Activated naive CD4-positive, alpha-beta T cell (primary cell): ENCODE results near the gene MYL6.
"Not testable (repeated sequence)": the region's sequence is repeated elsewhere in the genome, so short reads cannot be mapped to it uniquely, and the experiment has no call there.

ENCODE experiments used
- DNase-seq, 4 experiments: peaks; one replicate each; lab custom pipeline; 2025; lab: John Stamatoyannopoulos, UW

The MYL6 gene

GRCh38 chr12:56158029-56158925, at the start of gene MYL6:
Gene MYL6 (plus strand): TSS chr12:56158359. CDS start chr12:56158402, 43 bp downstream.
- peak; percentile 55 to 78 (median 70) for DNase-seq

DNA sequence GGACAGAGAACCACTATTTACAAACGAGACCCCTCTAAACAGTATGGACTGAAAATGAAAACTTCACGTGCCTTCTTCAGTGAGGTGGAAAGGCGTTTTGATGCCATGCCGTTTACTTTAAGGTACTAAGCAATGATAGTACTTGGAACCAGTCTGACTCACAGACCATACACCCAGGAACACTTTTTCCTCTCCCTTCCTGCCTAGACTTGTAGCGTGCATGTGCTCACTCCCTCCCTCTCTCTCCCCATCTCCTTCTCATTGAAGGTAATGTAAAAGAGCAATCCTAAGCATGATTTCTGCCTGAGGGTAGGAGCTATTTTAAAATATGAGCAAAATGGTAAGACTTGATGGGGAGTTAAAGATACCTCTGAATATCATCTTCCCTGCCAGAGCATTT, 47.6 kb upstream of the MYL6 start:
- no peak for DNase-seq

- DNase-seq: no peak
Observed at GRCh38 chr12:56114084-56114483, 44.1 kb upstream of the MYL6 start.

GRCh38 chr12:56115329-56115728, 42.8 kb upstream of the MYL6 start:
- no peak for DNase-seq

DNA sequence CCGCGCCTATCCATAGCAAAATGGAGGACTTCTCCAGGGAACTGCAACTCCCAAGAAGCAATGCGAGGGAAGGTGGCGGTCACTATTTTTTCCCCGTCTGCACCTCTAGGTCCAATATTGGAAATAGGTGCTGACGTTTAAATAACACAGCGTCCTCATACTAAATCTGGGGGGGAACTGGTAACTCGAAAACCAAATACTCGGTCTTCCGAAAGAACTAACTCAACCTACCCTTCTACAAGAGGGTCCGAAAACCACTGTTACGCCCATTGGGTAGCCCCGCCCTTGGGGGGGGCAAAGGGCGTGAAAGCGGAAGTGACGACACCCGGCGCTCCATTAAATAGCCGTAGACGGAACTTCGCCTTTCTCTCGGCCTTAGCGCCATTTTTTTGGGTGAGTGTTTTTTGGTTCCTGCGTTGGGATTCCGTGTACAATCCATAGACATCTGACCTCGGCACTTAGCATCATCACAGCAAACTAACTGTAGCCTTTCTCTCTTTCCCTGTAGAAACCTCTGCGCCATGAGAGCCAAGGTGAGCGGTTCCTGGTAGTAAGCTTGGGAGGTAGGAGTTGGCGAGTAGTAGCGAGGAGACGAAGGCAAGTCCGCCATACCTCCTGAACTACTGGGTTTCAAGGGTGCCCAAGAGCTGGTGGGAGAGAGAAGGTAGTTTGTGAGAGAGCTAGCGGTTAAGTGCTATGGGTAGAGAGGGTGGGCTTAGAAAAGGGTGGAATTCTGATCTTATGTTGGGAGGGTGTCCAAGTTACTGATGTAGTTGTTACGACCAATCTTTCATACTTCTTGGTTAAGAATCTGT, 41.7 kb upstream of the MYL6 start, which contains the start of gene RPL41:
RPL41 (plus strand) TSS at position 367 of the 815 bp plus-strand sequence.
- DNase-seq: peak; percentile 86 to 93 (median 88)

DNA sequence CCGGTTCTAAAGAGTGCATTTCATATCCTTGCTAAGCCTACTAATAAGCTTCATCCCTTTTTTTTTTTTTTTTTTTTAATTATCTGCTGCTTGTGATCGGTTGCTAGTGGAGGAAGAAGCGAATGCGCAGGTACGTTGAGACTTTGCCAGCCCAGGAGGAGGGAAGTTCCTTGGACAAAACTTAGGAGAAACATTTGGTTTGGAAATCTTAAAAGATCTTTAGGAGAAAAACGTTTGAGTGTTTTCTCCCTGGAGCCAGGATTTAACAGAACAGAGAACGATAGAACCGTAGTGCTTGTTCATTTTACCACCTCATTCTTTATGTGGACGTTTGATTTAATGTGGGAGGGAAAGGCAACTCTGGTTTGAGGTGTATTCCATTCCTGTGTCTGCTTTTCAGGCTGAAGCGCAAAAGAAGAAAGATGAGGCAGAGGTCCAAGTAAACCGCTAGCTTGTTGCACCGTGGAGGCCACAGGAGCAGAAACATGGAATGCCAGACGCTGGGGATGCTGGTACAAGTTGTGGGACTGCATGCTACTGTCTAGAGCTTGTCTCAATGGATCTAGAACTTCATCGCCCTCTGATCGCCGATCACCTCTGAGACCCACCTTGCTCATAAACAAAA, 41.0 kb upstream of the MYL6 start:
- not testable (repeated sequence) for DNase-seq

- DNase-seq: peak; percentile 88 to 95 (median 93)
Observed at GRCh38 chr12:56117778-56118687, 40.1 kb upstream of the MYL6 start, which contains the start of gene ZC3H10. Gene ZC3H10 (plus strand): TSS chr12:56118266. CDS start chr12:56120563, 2,297 bp downstream.

DNA sequence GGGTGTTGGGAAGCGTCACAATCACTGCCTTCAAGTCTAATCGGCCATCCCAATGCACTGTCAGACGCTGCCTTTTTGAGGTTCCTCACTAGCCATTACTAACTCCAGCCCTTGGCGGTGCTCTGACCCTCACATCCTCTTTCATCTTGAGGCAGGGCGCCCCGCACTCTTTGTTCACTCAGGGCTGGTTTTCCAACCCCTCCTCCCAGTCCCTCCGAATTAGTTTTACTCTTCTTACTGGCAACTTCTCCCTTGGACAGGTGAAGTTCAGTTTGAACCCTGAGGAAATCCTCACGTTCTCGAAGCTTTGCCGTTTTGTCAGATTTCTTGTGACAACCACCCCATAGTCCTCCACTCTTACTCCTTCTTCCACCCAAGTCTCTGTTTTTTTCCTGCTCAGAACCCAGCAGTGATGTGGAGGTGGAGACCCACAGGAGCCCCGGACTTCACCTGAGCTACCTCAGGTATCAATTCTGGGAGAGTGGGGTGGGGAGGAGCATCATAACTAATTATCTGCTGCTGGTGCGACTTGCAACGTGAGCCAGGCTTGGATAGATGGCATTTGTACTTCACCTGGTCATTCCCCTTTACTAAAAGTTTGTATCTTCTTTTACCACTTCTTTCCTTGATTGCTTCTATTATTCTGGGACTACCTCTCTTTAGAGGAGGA, 39.3 kb upstream of the MYL6 start:
- no peak for DNase-seq

DNA sequence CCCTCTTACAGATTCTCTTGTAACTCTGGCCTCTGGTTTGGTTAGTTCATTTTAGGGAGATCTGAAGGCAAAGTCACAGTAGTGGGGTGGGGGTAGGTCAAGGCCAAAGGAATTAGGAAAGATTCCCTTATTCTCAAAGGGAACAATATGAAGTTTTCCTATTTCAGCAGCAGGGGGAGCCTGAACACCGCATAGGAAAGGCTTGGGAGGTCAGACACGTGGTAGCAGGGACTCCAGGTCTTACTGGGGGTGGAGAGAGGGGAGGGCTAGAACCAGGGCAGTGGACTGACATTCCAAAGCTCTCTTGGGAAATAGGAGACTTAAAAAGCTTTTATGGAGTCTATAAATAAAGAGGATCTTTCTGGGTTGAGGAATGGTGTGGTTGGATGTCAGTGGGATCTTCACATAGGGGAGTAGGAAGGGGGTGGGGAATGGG, 38.8 kb upstream of the MYL6 start:
- DNase-seq: peak in 2 of 4 experiments; percentile 17 to 39

DNA sequence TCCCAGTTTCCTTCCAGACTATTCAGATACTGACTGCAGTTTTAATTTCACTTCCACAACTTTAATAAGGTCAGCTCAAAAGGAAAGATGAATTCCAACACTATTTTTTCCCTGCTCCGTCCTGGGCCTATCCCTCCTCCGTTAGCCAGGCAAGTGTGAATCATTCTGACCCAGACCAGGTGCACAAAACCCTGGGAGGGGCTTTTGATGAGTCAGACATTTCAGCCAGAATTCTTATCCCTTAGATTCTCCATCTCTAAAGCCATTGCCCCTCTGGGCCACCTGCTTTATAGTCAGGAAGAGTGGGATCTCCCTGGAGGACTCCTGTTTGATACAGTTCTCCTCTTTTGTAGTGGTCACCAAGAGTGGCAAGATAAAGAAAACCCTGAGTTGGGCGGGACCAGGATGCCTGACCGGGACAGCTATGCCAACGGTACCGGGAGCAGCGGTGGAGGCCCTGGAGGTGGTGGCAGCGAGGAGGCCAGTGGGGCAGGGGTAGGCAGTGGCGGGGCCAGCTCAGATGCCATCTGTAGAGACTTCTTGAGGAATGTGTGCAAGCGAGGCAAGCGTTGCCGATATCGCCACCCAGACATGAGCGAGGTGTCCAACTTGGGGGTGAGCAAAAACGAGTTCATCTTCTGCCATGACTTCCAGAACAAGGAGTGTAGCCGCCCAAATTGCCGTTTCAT, 37.9 kb upstream of the MYL6 start:
- no peak for DNase-seq

GRCh38 chr12:56121204-56121870, 36.8 kb upstream of the MYL6 start:
- DNase-seq: no peak

DNA sequence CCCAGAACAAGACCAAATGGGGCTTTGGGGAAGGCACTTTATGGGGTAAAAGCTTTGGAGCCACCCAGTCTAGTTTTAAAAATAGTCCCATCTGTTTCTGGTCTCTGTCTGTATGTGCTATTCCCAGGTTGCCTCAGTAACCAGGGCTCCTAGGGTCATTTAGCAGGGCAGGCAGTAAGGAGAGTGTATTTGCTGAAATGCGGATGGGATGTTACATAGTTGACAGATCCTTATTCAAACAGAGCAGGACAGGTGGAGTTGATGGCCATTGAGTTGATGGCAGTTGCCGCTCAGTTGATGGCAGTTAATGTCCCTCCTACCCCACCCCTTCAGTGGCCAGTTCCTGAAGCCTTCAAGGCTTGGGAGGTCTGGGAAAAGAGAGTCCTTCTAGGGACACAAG, 35.5 kb upstream of the MYL6 start:
- DNase-seq: no peak

DNA sequence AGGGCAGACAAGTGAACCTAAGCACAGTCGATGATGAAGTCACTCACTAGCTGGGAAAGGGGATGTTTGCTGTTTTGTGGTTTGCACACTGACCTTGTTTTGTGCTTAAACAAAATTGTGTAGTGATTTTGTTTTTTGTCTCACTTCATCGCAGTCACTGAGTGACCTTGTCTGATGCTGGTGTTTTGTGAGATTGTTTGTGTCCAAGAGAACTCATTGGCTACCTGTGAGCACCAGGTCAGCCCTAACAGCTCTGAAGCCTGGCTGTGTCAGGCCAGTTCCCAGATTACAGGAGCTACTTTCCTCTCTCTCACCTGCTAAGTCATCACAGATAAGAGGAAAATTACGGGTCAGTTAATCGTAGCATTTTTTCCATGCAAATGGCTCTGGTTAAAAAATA, 34.0 kb upstream of the MYL6 start:
- DNase-seq: no peak

- DNase-seq: no peak
Observed at GRCh38 chr12:56126732-56127239, 31.4 kb upstream of the MYL6 start.

DNA sequence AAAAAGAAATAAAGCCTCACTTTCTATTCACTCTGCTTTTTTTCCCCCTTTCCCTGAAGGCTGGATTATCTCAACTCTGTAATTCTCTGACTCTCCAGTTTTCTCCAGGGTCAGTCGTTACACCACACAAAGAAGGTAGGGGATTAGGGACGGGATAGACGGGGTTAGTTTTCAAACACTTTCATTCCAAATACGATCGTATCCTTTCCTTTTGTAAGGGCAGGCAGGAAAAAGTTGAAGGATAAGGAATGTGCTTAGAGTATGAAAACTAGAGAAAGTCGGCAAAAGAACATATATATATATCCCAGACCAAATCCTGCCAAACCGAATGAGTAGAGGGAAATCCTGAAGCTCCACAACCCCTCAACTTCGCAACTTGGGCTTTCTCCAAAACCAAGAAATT, 30.7 kb upstream of the MYL6 start:
- no peak for DNase-seq

DNA sequence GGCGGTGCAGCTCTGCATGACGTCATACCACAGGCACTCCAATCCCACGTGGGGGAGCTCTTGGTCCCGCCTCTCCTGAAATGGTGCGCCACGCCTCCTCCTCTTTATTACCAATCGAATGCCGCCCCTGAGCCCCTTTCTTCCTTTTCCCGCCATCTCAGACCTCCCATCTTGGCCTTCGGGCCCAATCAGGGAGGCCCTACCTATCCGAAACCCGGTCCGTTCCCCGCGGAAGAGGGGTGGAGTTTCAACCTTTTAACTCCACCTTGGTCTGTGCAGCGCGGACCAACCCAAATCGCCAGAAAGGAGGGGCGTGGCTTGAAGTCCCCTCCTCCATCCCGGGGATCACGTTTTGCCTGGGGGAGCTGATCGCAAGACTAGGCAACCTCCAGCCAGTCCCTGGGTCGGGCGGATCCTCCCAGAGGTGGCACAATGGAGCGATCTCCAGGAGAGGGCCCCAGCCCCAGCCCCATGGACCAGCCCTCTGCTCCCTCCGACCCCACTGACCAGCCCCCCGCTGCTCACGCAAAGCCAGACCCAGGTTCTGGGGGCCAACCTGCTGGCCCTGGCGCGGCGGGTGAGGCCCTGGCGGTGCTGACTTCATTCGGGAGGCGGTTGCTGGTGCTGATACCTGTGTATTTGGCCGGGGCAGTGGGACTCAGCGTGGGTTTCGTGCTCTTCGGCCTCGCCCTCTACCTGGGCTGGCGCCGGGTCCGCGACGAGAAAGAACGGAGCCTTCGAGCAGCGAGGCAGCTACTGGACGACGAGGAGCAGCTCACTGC, 30.1 kb upstream of the MYL6 start, which contains the start of gene ESYT1:
ESYT1 (plus strand) TSS at position 380 of the 782 bp plus-strand sequence; CDS start at position 433, 53 bp downstream.
- peak; percentile 82 to 93 (median 90) for DNase-seq

DNA sequence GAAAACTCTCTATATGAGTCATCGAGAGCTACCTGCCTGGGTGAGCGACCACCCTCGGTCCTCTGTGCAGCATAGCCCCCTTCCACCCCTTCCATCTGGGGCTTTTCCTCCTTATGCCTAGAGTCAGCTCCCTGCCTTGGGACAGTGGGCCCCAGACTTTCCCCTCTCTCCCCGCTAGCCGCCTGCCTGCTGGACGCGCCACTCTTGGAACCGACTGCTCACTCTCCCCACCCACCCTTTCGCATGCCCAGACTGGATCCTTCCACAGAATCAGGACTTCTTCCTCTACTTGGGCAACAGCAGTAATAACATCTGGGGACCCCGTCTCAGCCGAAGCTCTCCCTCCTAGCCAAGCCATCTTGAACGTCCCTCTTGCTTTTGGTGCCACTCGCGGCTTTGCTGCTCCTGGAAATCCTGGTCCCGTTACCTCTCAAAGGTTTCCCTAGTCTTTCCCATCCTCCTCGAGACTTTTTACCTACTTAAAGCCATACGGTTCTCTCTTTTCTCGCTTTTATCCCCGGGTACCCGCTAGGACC, 29.4 kb upstream of the MYL6 start:
- DNase-seq: peak in 1 of 4 experiments; percentile 25
